Smooth muscle cell (in vitro differentiated cells): ENCODE data around the gene CACNA1G. TPM values are rescaled to one million over a fixed set of nuclear protein-coding genes. Genes with fewer than 3 reads are reported as not detected.

ENCODE experiments used
- DNase-seq: peaks from one replicate; lab custom pipeline; 2025; ENCODE audit not compliant: unreplicated experiment; lab: John Stamatoyannopoulos, UW
- H2AFZ ChIP-seq: fragments of 200-600 bp; sonication (generic); 2 replicates; pipeline ENCODE4 v1.6.0; 2016; ENCODE audit warnings: antibody characterized with exemption, low read depth, mild to moderate bottlenecking
- H3F3A ChIP-seq: fragments of 200-600 bp; sonication (generic); 2 replicates; pipeline ENCODE4 v1.6.0; 2017; ENCODE audit warnings: antibody characterized with exemption, low read depth
- H3K27ac ChIP-seq: fragments of 200-600 bp; sonication (generic); 2 replicates; pipeline ENCODE4 v1.5.1; 2016; ENCODE audit warnings: low read depth, mild to moderate bottlenecking
- H3K27me3 ChIP-seq: fragments of 200-600 bp; sonication (generic); 2 replicates; pipeline ENCODE4 v1.6.1; 2016; ENCODE audit warnings: low read depth, mild to moderate bottlenecking
- H3K36me3 ChIP-seq: fragments of 200-600 bp; sonication (generic); 2 replicates; pipeline ENCODE4 v1.5.1; 2016; ENCODE audit warnings: low read depth
- H3K4me1 ChIP-seq: fragments of 200-600 bp; sonication (generic); 2 replicates; pipeline ENCODE4 v1.5.1; 2016; ENCODE audit warnings: low read depth
- H3K4me2 ChIP-seq: fragments of 200-600 bp; sonication (generic); 2 replicates; pipeline ENCODE4 v1.6.0; 2016; ENCODE audit warnings: mild to moderate bottlenecking
- H3K4me3 ChIP-seq: fragments of 200-600 bp; sonication (generic); 2 replicates; pipeline ENCODE4 v1.5.1; 2016; ENCODE audit warnings: mild to moderate bottlenecking
- H3K79me2 ChIP-seq: fragments of 200-600 bp; sonication (generic); 2 replicates; pipeline ENCODE4 v1.6.0; 2016; ENCODE audit warnings: low read depth, mild to moderate bottlenecking
- H3K9ac ChIP-seq: fragments of 200-600 bp; sonication (generic); 2 replicates; pipeline ENCODE4 v1.6.0; 2016; ENCODE audit warnings: low read depth
- H3K9me3 ChIP-seq: fragments of 200-600 bp; sonication (generic); replicated peaks from 2 replicates; pipeline ENCODE4 v1.5.1; 2016; ENCODE audit warnings: low read depth
- H4K20me1 ChIP-seq: fragments of 200-600 bp; sonication (generic); 2 replicates; pipeline ENCODE4 v1.6.0; 2016; ENCODE audit warnings: low read depth
- WGBS: methylation state at CpG from one replicate; pipeline ENCODE4 v1.1.7; 2016; ENCODE audit warnings: low lambda C conversion rate; 5-methylcytosine and 5-hydroxymethylcytosine counted together
- polyA plus RNA-seq: library from polyadenylated mRNA; unstranded; fragments of >200 nt; fragmentation: Nextera tagmentation; extraction: Ambion mirVana; gene quantifications from 2 replicates; pipeline ENCODE4 v1.2.1, GENCODE V29; 2016
- total RNA-seq: library from RNA; depleted of rRNA; stranded (reverse); fragments of >200 nt; gene quantifications from 2 replicates; pipeline ENCODE4 v1.2.3, GENCODE V29; 2014
- TF ChIP-seq, protein P1 (sequence below): fragments of 200-600 bp; sonication (generic); IDR thresholded peaks from 2 replicates; pipeline ENCODE4 v1.5.1; 2017; ENCODE audit warnings: borderline replicate concordance, mild to moderate bottlenecking, antibody characterized with exemption; ENCODE audit not compliant: insufficient read depth, poor library complexity, severe bottlenecking

CACNA1G gene
- total and polyA plus RNA-seq, 2 experiments from 2014 or later: 1.6 to 1.7 TPM

GRCh38 chr17:50548831-50549230, 11.7 kb upstream of the CACNA1G start:
- no peak overlapping the region for H3K9ac ChIP-seq
- no peaks in the 10 kb centered on the region for H3K36me3 ChIP-seq
- 94% methylated on average over 18 of the region's 18 CpGs for WGBS
- no peaks in the 10 kb centered on the region for H3K9me3 ChIP-seq
- no peaks in the 10 kb centered on the region for H3K27me3 ChIP-seq
- H4K20me1 ChIP-seq: no peaks in the 10 kb centered on the region
- no peak for DNase-seq
- H3K4me2 ChIP-seq: no peak overlapping the region
- H3K79me2 ChIP-seq: no peaks in the 10 kb centered on the region
- H3F3A ChIP-seq: no peaks in the 10 kb centered on the region
- TF ChIP-seq, protein P1, sequence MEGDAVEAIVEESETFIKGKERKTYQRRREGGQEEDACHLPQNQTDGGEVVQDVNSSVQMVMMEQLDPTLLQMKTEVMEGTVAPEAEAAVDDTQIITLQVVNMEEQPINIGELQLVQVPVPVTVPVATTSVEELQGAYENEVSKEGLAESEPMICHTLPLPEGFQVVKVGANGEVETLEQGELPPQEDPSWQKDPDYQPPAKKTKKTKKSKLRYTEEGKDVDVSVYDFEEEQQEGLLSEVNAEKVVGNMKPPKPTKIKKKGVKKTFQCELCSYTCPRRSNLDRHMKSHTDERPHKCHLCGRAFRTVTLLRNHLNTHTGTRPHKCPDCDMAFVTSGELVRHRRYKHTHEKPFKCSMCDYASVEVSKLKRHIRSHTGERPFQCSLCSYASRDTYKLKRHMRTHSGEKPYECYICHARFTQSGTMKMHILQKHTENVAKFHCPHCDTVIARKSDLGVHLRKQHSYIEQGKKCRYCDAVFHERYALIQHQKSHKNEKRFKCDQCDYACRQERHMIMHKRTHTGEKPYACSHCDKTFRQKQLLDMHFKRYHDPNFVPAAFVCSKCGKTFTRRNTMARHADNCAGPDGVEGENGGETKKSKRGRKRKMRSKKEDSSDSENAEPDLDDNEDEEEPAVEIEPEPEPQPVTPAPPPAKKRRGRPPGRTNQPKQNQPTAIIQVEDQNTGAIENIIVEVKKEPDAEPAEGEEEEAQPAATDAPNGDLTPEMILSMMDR: no peak
- H3K4me3 ChIP-seq: no peak overlapping the region
- peaks cover 6% of the 10 kb centered on the region for H3K4me1 ChIP-seq
- H3K27ac ChIP-seq: no peak overlapping the region
- no peak overlapping the region for H2AFZ ChIP-seq

GRCh38 chr17:50549256-50549941, 11.1 kb upstream of the CACNA1G start:
- TF ChIP-seq, protein P1: no peak
- Histone ChIP-seq H3K4me3 (no peak overlapping the region), H3F3A (no peaks in the 10 kb centered on the region), H2AFZ (no peak overlapping the region), H4K20me1 (no peaks in the 10 kb centered on the region), H3K79me2 (no peaks in the 10 kb centered on the region), H3K9me3 (no peaks in the 10 kb centered on the region), H3K4me2 (no peak overlapping the region), H3K4me1 (peaks cover 6% of the 10 kb centered on the region), H3K36me3 (no peaks in the 10 kb centered on the region), H3K27me3 (no peaks in the 10 kb centered on the region), H3K9ac (no peak overlapping the region), H3K27ac (no peak overlapping the region)
- WGBS: 91% methylated on average over 19 of the region's 19 CpGs
- no peak for DNase-seq

DNA sequence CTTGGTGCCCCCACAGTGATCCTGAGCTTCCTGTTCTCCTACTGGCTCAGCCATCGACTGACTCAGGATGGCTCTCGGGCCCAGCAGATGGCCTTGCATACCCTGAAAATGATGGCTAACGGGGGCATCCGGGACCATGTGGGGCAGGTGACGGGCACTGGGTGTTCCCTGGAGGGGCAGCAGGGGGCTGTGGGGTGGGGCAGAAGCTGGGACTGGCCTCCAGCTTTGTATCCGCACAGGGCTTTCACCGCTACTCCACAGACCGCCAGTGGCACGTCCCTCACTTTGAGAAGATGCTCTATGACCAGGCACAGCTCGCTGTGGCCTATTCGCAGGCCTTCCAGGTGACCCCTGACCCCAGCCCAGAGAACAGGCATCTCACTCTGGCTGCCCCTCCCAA, 10.5 kb upstream of the CACNA1G start:
- Histone ChIP-seq H3K79me2 (no peaks in the 10 kb centered on the region), H3K9ac (no peak overlapping the region), H3F3A (no peaks in the 10 kb centered on the region), H3K4me3 (no peak overlapping the region), H3K27me3 (no peaks in the 10 kb centered on the region), H3K4me2 (no peak overlapping the region), H3K4me1 (peaks cover 6% of the 10 kb centered on the region), H2AFZ (no peak overlapping the region), H3K27ac (no peak overlapping the region), H4K20me1 (no peaks in the 10 kb centered on the region), H3K9me3 (no peaks in the 10 kb centered on the region), H3K36me3 (no peaks in the 10 kb centered on the region)
- 97% methylated on average over 11 of the region's 11 CpGs for WGBS
- TF ChIP-seq, protein P1: no peak
- DNase-seq: no peak
